IMR-90 (cell line): ENCODE results near the gene GRIA4. TPM values are rescaled to one million over a fixed set of nuclear protein-coding genes. Genes with fewer than 3 reads are reported as not detected.

Experiments used
- ATAC-seq: fragments of 200-7000 bp; cut with Tn5 transposase; 2 replicates; pipeline ENCODE4 v1.9.1; 2020; ENCODE audit warnings: low read depth, mild to moderate bottlenecking, moderate library complexity
- BruUV-seq: library from RNA; stranded (reverse); fragments of 400-500 nt; replicated peaks from 2 replicates; lab custom pipeline; 2021; lab: Mats Ljungman, UMichigan
- CTCF ChIA-PET: fragments of 300-600 bp; formaldehyde crosslinking; extraction: SDS; loops from one replicate; lab custom pipeline; 2021; ENCODE audit warnings: antibody characterized with exemption; lab: Yijun Ruan, JAX
- POLR2A ChIA-PET: fragments of 300-600 bp; sonication (Branson Sonifier 250); formaldehyde crosslinking; loops from one replicate; lab custom pipeline; 2022; ENCODE audit warnings: antibody characterized with exemption; ENCODE audit not compliant: unreplicated experiment; lab: Charles Lee
- DNase-seq: peaks from one replicate; pipeline ENCODE4 v3.0.0; 2013
- H2AFZ ChIP-seq: replicated peaks from 2 replicates; pipeline ENCODE3; 2013; ENCODE audit warnings: low read length, mild to moderate bottlenecking; ENCODE audit not compliant: poor library complexity
- H2AK5ac ChIP-seq: 2 replicates; pipeline ENCODE4 v1.6.1; 2013; ENCODE audit warnings: low read depth, low read length, inconsistent platforms
- H2AK9ac ChIP-seq: replicated peaks from 2 replicates; pipeline ENCODE3; 2013; ENCODE audit warnings: mild to moderate bottlenecking, low read depth, low read length, moderate library complexity; ENCODE audit not compliant: poor library complexity
- H2BK120ac ChIP-seq: 2 replicates; pipeline ENCODE4 v1.6.1; 2013; ENCODE audit warnings: low read depth, low read length, inconsistent platforms
- H2BK15ac ChIP-seq: 3 replicates; pipeline ENCODE4 v1.6.1; 2013; ENCODE audit warnings: low read depth, low read length, inconsistent platforms
- H2BK20ac ChIP-seq: 2 replicates; pipeline ENCODE4 v1.6.1; 2013; ENCODE audit warnings: low read depth, mild to moderate bottlenecking, inconsistent platforms, low read length, moderate library complexity
- H2BK5ac ChIP-seq: 2 replicates; pipeline ENCODE4 v1.6.1; 2013; ENCODE audit warnings: mild to moderate bottlenecking, low read depth, low read length, inconsistent platforms; ENCODE audit not compliant: poor library complexity, severe bottlenecking
- H3K14ac ChIP-seq: replicated peaks from 2 replicates; pipeline ENCODE4 v1.6.1; 2013; ENCODE audit warnings: low read depth, low read length, inconsistent platforms
- H3K18ac ChIP-seq: 2 replicates; pipeline ENCODE4 v1.6.1; 2013; ENCODE audit warnings: low read depth, low read length, control low read depth
- H3K23ac ChIP-seq: 2 replicates; pipeline ENCODE4 v1.6.1; 2013; ENCODE audit warnings: low read depth, low read length, inconsistent platforms
- H3K27ac ChIP-seq: 2 replicates; pipeline ENCODE4 v1.5.1; 2013; ENCODE audit warnings: mild to moderate bottlenecking, control low read depth, low read length; ENCODE audit not compliant: insufficient read depth
- H3K27me3 ChIP-seq: 2 replicates; pipeline ENCODE4 v1.6.1; 2013; ENCODE audit warnings: low read length; ENCODE audit not compliant: control insufficient read depth, insufficient read depth
- H3K36me3 ChIP-seq: 2 replicates; pipeline ENCODE4 v1.6.1; 2013; ENCODE audit warnings: low read length, mixed read lengths; ENCODE audit not compliant: control insufficient read depth, insufficient read depth
- H3K4ac ChIP-seq: 2 replicates; pipeline ENCODE4 v1.6.1; 2013; ENCODE audit warnings: low read depth, low read length, inconsistent platforms
- H3K4me1 ChIP-seq: 2 replicates; pipeline ENCODE4 v1.6.1; 2013; ENCODE audit warnings: low read length, mixed read lengths; ENCODE audit not compliant: control insufficient read depth, insufficient read depth
- H3K4me2 ChIP-seq: 2 replicates; pipeline ENCODE4 v1.6.1; 2013; ENCODE audit warnings: low read depth, mild to moderate bottlenecking, control low read depth, low read length, moderate library complexity
- H3K4me3 ChIP-seq: 2 replicates; pipeline ENCODE4 v1.5.1; 2013; ENCODE audit warnings: low read depth, mild to moderate bottlenecking, control low read depth, low read length, moderate library complexity; ENCODE audit not compliant: insufficient read depth
- H3K56ac ChIP-seq: 2 replicates; pipeline ENCODE4 v1.6.1; 2013; ENCODE audit warnings: low read length, inconsistent platforms; ENCODE audit not compliant: insufficient read depth; ENCODE audit errors: extremely low read depth
- H3K79me1 ChIP-seq, 2 experiments: 2 replicates each; pipeline ENCODE4 v1.6.1; 2013; ENCODE audit warnings: low read length in 2 of 2, inconsistent platforms in 1 of 2, low read depth in 1 of 2
- H3K9ac ChIP-seq: 2 replicates; pipeline ENCODE4 v1.6.1; 2013; ENCODE audit warnings: low read depth, low read length, control low read depth
- H3K9me1 ChIP-seq: 2 replicates; pipeline ENCODE4 v1.6.1; 2013; ENCODE audit warnings: low read length, inconsistent platforms; ENCODE audit not compliant: insufficient read depth
- H3K9me3 ChIP-seq: 2 replicates; pipeline ENCODE4 v1.6.1; 2013; ENCODE audit warnings: low read length; ENCODE audit not compliant: control insufficient read depth, insufficient read depth
- H4K20me1 ChIP-seq: 2 replicates; pipeline ENCODE4 v1.6.1; 2013; ENCODE audit warnings: low read length, inconsistent platforms; ENCODE audit not compliant: insufficient read depth
- H4K5ac ChIP-seq: 2 replicates; pipeline ENCODE4 v1.6.1; 2013; ENCODE audit warnings: mild to moderate bottlenecking, low read depth, low read length, control low read depth
- H4K8ac ChIP-seq, 2 experiments: 2 replicates each; pipeline ENCODE4 v1.6.1; 2013; ENCODE audit warnings: low read depth in 2 of 2, low read length in 2 of 2, control low read depth in 1 of 2, inconsistent platforms in 1 of 2
- H4K91ac ChIP-seq: 2 replicates; pipeline ENCODE4 v1.6.1; 2013; ENCODE audit warnings: low read depth, low read length, inconsistent platforms; ENCODE audit not compliant: insufficient read depth
- POLR2A ChIP-seq: IDR thresholded peaks from 2 replicates; pipeline ENCODE4 v1.6.1; 2012; ENCODE audit warnings: mild to moderate bottlenecking, low read depth, low read length
- WGBS, 2 experiments: methylation state at CpG; one replicate each; pipeline versions ENCODE4 v1.1.5 to v1.1.7; 2013; ENCODE audit warnings: missing lambda C conversion rate in 2 of 2; ENCODE audit not compliant: insufficient read length in 1 of 2; ENCODE audit errors: extremely low coverage in 2 of 2; 5-methylcytosine and 5-hydroxymethylcytosine counted together
- dilution Hi-C: fragments of 300-500 bp; cut with HindIII; formaldehyde crosslinking; loops from one replicate; pipeline ENCODE4 v1.14.3; 2018; ENCODE audit warnings: low sequenced_read_pairs; ENCODE audit not compliant: unreplicated experiment
- in situ Hi-C: fragments of 300-500 bp; cut with MboI; formaldehyde crosslinking; loops from 3 replicates; pipeline ENCODE4 v1.14.3; 2019; ENCODE audit warnings: low sequenced_read_pairs, inconsistent platforms, mixed read lengths
- intact Hi-C: fragments of 100-400 bp; cut with micrococcal nuclease; formaldehyde crosslinking; loops from 2 replicates; pipeline ENCODE4 v1.10.0; 2022
- polyA plus RNA-seq, 3 experiments: library from polyadenylated mRNA; depleted of rRNA; stranded (reverse); fragments of >200 nt; gene quantifications; 2 replicates each; pipeline ENCODE4 v1.2.3, GENCODE V29; 2012; ENCODE audit warnings: low replicate concordance in 1 of 3
- total RNA-seq: library from RNA; depleted of rRNA; stranded (reverse); fragments of >200 nt; gene quantifications from 2 replicates; pipeline ENCODE4 v1.2.3, GENCODE V29; 2012

GRIA4 gene
- total and polyA plus RNA-seq, 2 of the 4 experiments (the other 2 are of a cell fraction) = 0.36 to 1.0 TPM

DNA sequence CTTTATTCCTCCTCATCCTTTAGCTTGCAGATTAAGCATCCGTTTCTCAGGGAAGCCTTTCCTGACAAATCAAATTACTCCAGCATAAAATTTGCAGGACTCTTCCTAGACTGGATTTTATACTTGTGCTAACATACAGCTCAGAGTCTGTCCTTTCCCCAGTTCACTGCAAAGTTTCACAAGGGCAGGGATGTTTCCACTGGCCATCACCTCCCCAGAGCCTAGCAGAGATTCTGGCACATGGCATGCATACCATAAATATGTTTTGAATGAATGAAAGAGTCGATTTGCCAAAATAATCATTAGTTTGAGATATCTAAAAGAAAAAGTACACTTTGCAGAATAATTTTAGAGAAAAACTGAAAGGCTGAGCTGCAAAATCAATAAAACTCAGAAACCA lies 401.6 kb downstream of the GRIA4 start:
- no peak overlapping the region for H4K5ac ChIP-seq
- in situ Hi-C loops (no loop called here), intact Hi-C loops (no loop called here), dilution Hi-C loops (no loop called here)
- no peak overlapping the region for H2AFZ ChIP-seq
- no peak overlapping the region for H2BK15ac ChIP-seq
- BruUV-seq = no TSS peak
- peaks cover 4% of the 10 kb centered on the region; the same call in 1 of the 2 replicates for H3K9me1 ChIP-seq
- peaks cover 5% of the 10 kb centered on the region; the same call in 1 of the 2 replicates for H4K20me1 ChIP-seq
- H3K9ac ChIP-seq = no peak overlapping the region
- H3K14ac ChIP-seq = no peak overlapping the region
- H3K36me3 ChIP-seq = peaks cover 23% of the 10 kb centered on the region
- no peaks in the 10 kb centered on the region for H3K27me3 ChIP-seq
- DNase-seq (no peak), ATAC-seq (no peak)
- H3K18ac ChIP-seq = no peak overlapping the region
- ChIA-PET POLR2A (no interaction called here), CTCF (no interaction called here)
- H3K4me2 ChIP-seq = no peak overlapping the region
- no peak overlapping the region for H4K8ac ChIP-seq
- H3K4me3 ChIP-seq = no peak overlapping the region
- no CpG with 5 or more reads among the region's 2 CpGs for WGBS, 2 experiments
- no peak overlapping the region for H4K91ac ChIP-seq
- peaks cover 6% of the 10 kb centered on the region for H3K4me1 ChIP-seq
- H2AK9ac ChIP-seq = no peak overlapping the region
- no peak for TF ChIP-seq POLR2A
- no peak overlapping the region for H3K4ac ChIP-seq
- no peak overlapping the region for H3K56ac ChIP-seq
- H2BK120ac ChIP-seq = no peak overlapping the region
- no peak overlapping the region for H2AK5ac ChIP-seq
- H3K79me1 ChIP-seq = peaks cover 31 to 65% of the 10 kb centered on the region in 2 experiments
- no peak overlapping the region for H3K27ac ChIP-seq
- H2BK20ac ChIP-seq = no peak overlapping the region
- H2BK5ac ChIP-seq = no peak overlapping the region
- no peaks in the 10 kb centered on the region; the same call in 1 of the 2 replicates for H3K9me3 ChIP-seq
- H3K23ac ChIP-seq = no peak overlapping the region
